ENCODE data around the gene CLDN7.

The CLDN7 gene

DNA sequence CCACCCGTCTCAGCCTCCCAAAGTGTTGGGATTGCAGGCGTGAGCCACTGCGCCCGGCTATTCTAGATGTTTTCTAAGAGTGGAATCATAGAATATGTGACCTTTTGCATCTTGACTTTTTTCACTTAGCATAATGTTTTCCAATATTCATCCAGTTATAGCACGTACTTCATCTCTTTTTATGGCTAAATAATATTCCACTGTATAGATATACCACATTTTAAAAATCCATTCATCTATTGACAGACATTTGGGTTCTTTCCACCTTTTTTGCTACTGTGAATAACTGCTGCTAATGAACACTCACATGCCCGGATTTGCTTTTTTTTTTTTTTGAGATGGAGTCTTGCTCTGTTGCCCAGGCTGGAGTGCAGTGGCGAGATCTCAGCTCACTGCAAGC is 41.9 kb upstream of the CLDN7 start:
- H3K9ac ChIP-seq (ENCODE audit: insufficient read length, low read depth), result no peak overlapping the region
- H3K4me3 ChIP-seq (ENCODE audit: insufficient read length, low read depth), result no peak overlapping the region
- peaks cover 8% of the 10 kb centered on the region for H3K36me3 ChIP-seq (ENCODE audit: insufficient read depth, insufficient read length, low read length)
- no peaks in the 10 kb centered on the region for H3K4me1 ChIP-seq (ENCODE audit: insufficient read depth, insufficient read length)
- no peaks in the 10 kb centered on the region for H3K9me3 ChIP-seq (ENCODE audit: insufficient read depth, low read length)
- TF ChIP-seq YY1 (IDR thresholded peaks at IDR 0.05; ENCODE audit: insufficient read depth, insufficient read length) (no peak), ZNF274 (IDR thresholded peaks at IDR 0.05; ENCODE audit: low read depth, low read length) (no peak), SUZ12 (IDR thresholded peaks at IDR 0.05; ENCODE audit: extremely low read depth, insufficient read depth, insufficient read length) (no peak)
- H3K27me3 ChIP-seq (ENCODE audit: insufficient read depth, insufficient read length), result no peaks in the 10 kb centered on the region
- no peak for DNase-seq (ENCODE audit: low read depth, low spot score)

DNA sequence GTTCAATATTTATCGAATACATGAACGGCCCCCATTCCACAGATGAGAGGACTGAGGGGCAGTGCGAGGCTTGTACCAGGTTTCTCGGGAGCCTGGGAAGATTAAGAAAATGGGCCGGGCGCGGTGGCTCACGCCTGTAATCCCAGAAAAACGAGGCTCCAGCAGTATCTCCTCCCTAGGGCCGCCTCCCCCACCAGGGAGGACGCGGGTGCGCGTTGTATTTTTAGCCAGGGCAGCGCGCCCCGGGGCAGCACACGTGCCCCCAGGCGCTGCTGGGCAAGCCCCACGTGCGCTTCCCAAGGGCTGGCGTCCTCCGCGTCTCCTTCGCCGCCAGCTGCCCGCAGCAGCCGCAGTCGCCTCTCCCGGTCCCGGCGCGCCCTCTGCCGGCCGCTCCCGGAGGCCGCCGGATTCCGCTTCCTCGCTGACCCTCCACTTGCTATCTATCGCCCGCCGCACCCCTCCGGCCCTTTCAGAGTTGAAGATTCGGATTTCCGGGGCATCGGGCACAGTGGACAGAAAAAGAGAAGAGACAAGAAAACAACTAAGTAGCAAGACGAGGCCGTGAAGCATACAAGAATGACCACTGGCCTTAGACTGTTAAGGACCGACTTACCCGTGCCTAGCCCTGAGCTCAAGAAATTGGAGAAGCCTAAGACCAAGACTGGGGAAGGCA is 34.0 kb upstream of the CLDN7 start:
- Histone ChIP-seq H3K4me3 (ENCODE audit: insufficient read length, low read depth) (no peak overlapping the region), H3K4me1 (ENCODE audit: insufficient read depth, insufficient read length) (peaks cover 9% of the 10 kb centered on the region), H3K9me3 (ENCODE audit: insufficient read depth, low read length) (no peaks in the 10 kb centered on the region; the same call in 1 of the 2 replicates), H3K27me3 (ENCODE audit: insufficient read depth, insufficient read length) (peaks cover 12% of the 10 kb centered on the region), H3K36me3 (ENCODE audit: insufficient read depth, insufficient read length, low read length) (no peaks in the 10 kb centered on the region), H3K9ac (ENCODE audit: insufficient read length, low read depth) (peak overlapping the region; percentile 42)
- no peak for DNase-seq (ENCODE audit: low read depth, low spot score)
- no peak for TF ChIP-seq YY1 (IDR thresholded peaks at IDR 0.05; ENCODE audit: insufficient read depth, insufficient read length)
- no peak for TF ChIP-seq SUZ12 (IDR thresholded peaks at IDR 0.05; ENCODE audit: extremely low read depth, insufficient read depth, insufficient read length)

DNA sequence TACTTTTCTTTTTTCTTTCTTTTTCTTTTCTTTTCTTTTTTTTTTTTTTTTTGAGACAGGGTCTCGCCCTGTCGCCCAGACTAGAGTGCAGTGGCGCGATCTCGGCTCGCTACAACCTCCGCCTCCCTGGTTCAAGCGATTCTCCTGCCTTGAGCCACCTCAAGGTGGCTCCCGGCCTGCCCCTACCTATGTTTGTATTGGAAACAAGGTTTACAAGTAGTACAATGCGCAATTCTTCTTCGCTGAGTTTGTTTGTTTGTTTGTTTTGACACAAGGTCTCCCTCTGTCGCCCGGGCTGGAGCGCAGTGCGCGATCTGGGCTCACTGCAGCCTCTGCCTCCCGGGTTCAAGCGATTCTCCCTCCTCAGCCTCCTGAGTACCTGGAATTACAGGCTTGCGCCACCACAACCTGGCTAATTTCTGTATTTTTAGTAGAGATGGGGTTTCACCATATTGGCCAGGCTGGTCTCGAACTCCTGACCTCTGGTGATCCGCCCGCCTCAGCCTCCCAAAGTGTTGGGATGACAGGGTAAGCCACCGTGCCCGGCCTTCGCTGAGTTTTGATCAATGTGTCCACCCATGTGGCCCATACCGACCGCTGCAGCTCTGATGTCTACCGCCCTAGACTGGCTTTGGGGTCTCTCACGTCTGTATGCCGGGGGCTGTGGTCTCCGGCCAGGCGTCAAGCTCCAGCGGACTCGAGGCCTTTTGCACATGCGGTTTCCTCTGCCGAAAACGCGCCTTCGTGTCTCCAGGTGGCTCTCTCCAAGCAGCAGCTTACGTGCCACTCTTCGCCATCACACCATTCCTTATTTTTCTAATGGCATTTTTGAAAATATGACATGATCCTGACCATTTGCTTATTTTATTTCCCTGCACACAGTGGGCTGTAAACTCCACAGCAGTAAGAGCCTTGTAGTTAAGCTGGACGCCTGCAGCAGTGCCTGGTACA is 33.2 kb upstream of the CLDN7 start:
- Histone ChIP-seq H3K36me3 (ENCODE audit: insufficient read depth, insufficient read length, low read length) (no peaks in the 10 kb centered on the region), H3K9me3 (ENCODE audit: insufficient read depth, low read length) (no peaks in the 10 kb centered on the region; the same call in 1 of the 2 replicates), H3K27me3 (ENCODE audit: insufficient read depth, insufficient read length) (peaks cover 12% of the 10 kb centered on the region), H3K4me3 (ENCODE audit: insufficient read length, low read depth) (peak overlapping the region; percentile 29), H3K9ac (ENCODE audit: insufficient read length, low read depth) (no peak overlapping the region), H3K4me1 (ENCODE audit: insufficient read depth, insufficient read length) (peaks cover 9% of the 10 kb centered on the region)
- no peak for DNase-seq (ENCODE audit: low read depth, low spot score)
- no peak for TF ChIP-seq ZNF274 (IDR thresholded peaks at IDR 0.05; ENCODE audit: low read depth, low read length)
- no peak for TF ChIP-seq SUZ12 (IDR thresholded peaks at IDR 0.05; ENCODE audit: extremely low read depth, insufficient read depth, insufficient read length)
- TF ChIP-seq YY1 (IDR thresholded peaks at IDR 0.05; ENCODE audit: insufficient read depth, insufficient read length), result no peak

DNA sequence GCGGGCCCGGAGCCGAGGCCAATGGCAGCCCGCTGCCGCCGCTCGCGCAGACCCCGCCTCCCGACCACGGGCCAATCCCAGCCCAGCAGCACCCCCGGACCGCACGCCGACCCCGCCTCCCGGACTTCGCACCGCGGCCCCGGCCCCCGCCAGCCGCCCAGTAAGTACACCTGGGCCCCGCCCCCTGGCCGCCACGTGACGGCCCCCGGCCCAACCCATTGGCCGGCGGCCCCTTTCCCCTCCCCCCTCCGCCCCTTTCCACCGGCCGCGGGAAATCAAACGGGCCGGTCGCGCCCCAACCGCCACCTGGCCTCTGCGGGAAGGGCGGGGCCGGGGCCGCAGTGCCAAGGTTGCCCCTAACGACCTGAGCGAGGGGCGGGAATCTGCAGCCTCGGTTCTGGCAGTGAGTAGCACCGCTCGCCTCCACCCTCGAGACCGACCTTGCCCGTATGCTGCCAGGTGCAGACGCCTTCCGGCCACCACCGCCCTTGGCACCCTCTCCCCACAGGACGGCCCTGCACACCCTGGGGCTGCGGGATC is 32.4 kb upstream of the CLDN7 start, which contains the start of gene YBX2:
Gene YBX2, minus strand, starts transcription at position 26 of the 540 bp plus-strand sequence. CDS start 139 bp downstream, outside the sequence.
- Histone ChIP-seq H3K36me3 (ENCODE audit: insufficient read depth, insufficient read length, low read length) (no peaks in the 10 kb centered on the region), H3K9ac (ENCODE audit: insufficient read length, low read depth) (peak within 1 kb of the TSS; percentile 50), H3K4me1 (ENCODE audit: insufficient read depth, insufficient read length) (peaks cover 9% of the 10 kb centered on the region), H3K4me3 (ENCODE audit: insufficient read length, low read depth) (peak within 1 kb of the TSS; percentile 29), H3K9me3 (ENCODE audit: insufficient read depth, low read length) (no peaks in the 10 kb centered on the region; the same call in 1 of the 2 replicates), H3K27me3 (ENCODE audit: insufficient read depth, insufficient read length) (peaks cover 12% of the 10 kb centered on the region)
- peak; percentile 72 for DNase-seq (ENCODE audit: low read depth, low spot score)
- no peak for TF ChIP-seq SUZ12 (IDR thresholded peaks at IDR 0.05; ENCODE audit: extremely low read depth, insufficient read depth, insufficient read length)
- TF ChIP-seq YY1 (IDR thresholded peaks at IDR 0.05; ENCODE audit: insufficient read depth, insufficient read length), result no peak
- no peak for TF ChIP-seq ZNF274 (IDR thresholded peaks at IDR 0.05; ENCODE audit: low read depth, low read length)

DNA sequence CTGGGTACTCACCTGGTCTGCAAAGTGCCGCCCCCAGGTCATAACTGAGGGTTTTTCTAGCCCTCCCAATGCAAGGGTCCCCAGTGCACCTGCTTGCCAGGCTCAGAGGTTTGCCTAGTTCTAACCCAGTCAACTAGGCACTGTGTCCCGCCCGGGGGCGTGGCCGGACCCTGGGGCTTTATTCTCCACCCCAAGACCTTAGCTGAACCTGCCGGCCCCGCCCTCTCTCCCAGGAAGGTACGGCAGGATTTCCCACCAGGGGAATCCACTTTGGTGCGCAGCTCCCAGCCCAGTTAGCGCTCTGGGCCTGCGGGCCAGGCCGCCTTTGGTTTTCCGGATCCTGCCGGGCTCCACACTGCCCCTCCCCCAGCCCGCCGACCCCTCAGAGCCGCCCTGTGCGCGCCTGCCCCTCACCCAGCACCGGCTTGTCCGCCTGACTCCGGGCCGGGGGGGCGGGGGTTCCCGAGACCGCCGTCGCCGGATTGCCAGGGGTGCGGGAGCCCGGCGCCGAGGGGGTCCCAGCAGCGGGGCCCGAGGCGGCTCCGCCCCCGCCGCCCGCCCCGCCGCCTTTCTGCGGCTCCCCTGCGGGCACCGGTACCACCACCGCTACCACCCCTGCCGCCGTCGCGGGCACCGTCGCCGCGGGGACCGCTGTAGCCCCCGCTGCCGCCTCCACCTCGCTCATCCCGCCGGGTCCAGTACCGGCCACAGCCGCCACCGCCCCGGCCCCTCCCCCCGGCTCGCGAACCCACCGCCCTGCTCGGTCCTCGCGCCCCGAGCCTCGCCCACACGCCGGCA is 31.7 kb upstream of the CLDN7 start:
- peak overlapping the region; percentile 15 for H3K4me3 ChIP-seq (ENCODE audit: insufficient read length, low read depth)
- DNase-seq (ENCODE audit: low read depth, low spot score), result no peak
- H3K4me1 ChIP-seq (ENCODE audit: insufficient read depth, insufficient read length), result peaks cover 9% of the 10 kb centered on the region
- TF ChIP-seq SUZ12 (IDR thresholded peaks at IDR 0.05; ENCODE audit: extremely low read depth, insufficient read depth, insufficient read length) (no peak), YY1 (IDR thresholded peaks at IDR 0.05; ENCODE audit: insufficient read depth, insufficient read length) (no peak), ZNF274 (IDR thresholded peaks at IDR 0.05; ENCODE audit: low read depth, low read length) (no peak)
- no peaks in the 10 kb centered on the region for H3K36me3 ChIP-seq (ENCODE audit: insufficient read depth, insufficient read length, low read length)
- H3K9me3 ChIP-seq (ENCODE audit: insufficient read depth, low read length), result no peaks in the 10 kb centered on the region; the same call in 1 of the 2 replicates
- peak overlapping the region; percentile 50 for H3K9ac ChIP-seq (ENCODE audit: insufficient read length, low read depth)
- H3K27me3 ChIP-seq (ENCODE audit: insufficient read depth, insufficient read length), result peaks cover 12% of the 10 kb centered on the region

DNA sequence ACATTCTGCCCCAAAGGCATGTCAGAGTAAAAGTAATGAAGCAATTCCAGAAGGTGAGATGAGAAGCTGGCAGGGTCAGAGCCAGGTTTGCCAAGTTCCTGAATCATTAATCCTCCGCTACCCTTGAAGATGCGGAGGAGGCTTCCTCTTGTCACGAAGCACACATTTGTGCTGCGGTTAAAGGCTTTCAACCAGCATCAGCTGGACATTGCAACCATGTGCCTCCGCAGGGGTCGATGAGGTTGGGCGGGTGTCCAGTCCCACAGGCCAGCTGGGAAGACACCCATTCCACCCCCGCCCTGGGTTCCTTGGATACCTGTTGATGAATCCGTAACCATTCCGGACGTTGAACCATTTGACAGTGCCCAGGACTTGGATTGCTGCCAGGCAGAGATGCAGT is 30.9 kb upstream of the CLDN7 start:
- H3K36me3 ChIP-seq (ENCODE audit: insufficient read depth, insufficient read length, low read length), result no peaks in the 10 kb centered on the region
- no peak for DNase-seq (ENCODE audit: low read depth, low spot score)
- peaks cover 12% of the 10 kb centered on the region for H3K27me3 ChIP-seq (ENCODE audit: insufficient read depth, insufficient read length)
- H3K9ac ChIP-seq (ENCODE audit: insufficient read length, low read depth), result no peak overlapping the region
- no peaks in the 10 kb centered on the region; the same call in 1 of the 2 replicates for H3K9me3 ChIP-seq (ENCODE audit: insufficient read depth, low read length)
- peaks cover 9% of the 10 kb centered on the region for H3K4me1 ChIP-seq (ENCODE audit: insufficient read depth, insufficient read length)
- H3K4me3 ChIP-seq (ENCODE audit: insufficient read length, low read depth), result peak overlapping the region; percentile 1
- no peak for TF ChIP-seq ZNF274 (IDR thresholded peaks at IDR 0.05; ENCODE audit: low read depth, low read length)
